DND-41 (cell line): ENCODE measurements around the gene PLEKHA6.

Experiments used
- ATAC-seq: fragments of 200-7000 bp; cut with Tn5 transposase; 3 replicates; pipeline ENCODE4 v1.9.1; 2021; ENCODE audit warnings: low read depth; ENCODE audit not compliant: insufficient read depth
- DNase-seq: peaks from one replicate; pipeline ENCODE4 v3.0.0-alpha.2; 2020
- H2AFZ ChIP-seq: 2 replicates; pipeline ENCODE4 v1.6.0; 2012; ENCODE audit warnings: low read depth, low read length
- H3K27ac ChIP-seq: 2 replicates; pipeline ENCODE4 v1.5.1; 2012; ENCODE audit warnings: low read length, inconsistent platforms
- H3K27me3 ChIP-seq: fragments of 200-600 bp; sonication (generic); 2 replicates; pipeline ENCODE4 v1.6.0; 2012; ENCODE audit warnings: low read length, mild to moderate bottlenecking, inconsistent platforms; ENCODE audit not compliant: insufficient read depth, poor library complexity
- H3K36me3 ChIP-seq: 2 replicates; pipeline ENCODE4 v1.5.1; 2012; ENCODE audit warnings: low read length, inconsistent platforms; ENCODE audit not compliant: insufficient read depth
- H3K4me1 ChIP-seq: 2 replicates; pipeline ENCODE4 v1.5.1; 2012; ENCODE audit warnings: mild to moderate bottlenecking, low read length; ENCODE audit not compliant: insufficient read depth
- H3K4me2 ChIP-seq: 2 replicates; pipeline ENCODE4 v1.6.0; 2012; ENCODE audit warnings: mild to moderate bottlenecking, moderate library complexity, low read length, inconsistent platforms; ENCODE audit not compliant: insufficient read depth
- H3K4me3 ChIP-seq, 2 experiments: fragments of 200-600 bp in 1 of 2; shearing (Covaris generic) in 1 of 2; 2 replicates each; pipeline ENCODE4 v1.5.1; 2012 to 2016; ENCODE audit warnings: inconsistent platforms in 2 of 2, low read length in 2 of 2, mild to moderate bottlenecking in 2 of 2, low read depth in 1 of 2, moderate library complexity in 1 of 2
- H3K79me2 ChIP-seq: 2 replicates; pipeline ENCODE4 v1.6.0; 2012; ENCODE audit warnings: low read length, inconsistent platforms; ENCODE audit not compliant: insufficient read depth
- H3K9ac ChIP-seq: 2 replicates; pipeline ENCODE4 v1.6.0; 2012; ENCODE audit warnings: low read depth, mild to moderate bottlenecking, inconsistent platforms, low read length, moderate library complexity
- H3K9me3 ChIP-seq: 2 replicates; pipeline ENCODE4 v1.5.1; 2012; ENCODE audit warnings: low read length, moderate library complexity, mild to moderate bottlenecking, inconsistent platforms; ENCODE audit not compliant: insufficient read depth, severe bottlenecking
- H4K20me1 ChIP-seq: 2 replicates; pipeline ENCODE4 v1.6.0; 2012; ENCODE audit warnings: low read length; ENCODE audit not compliant: insufficient read depth
- CTCF ChIP-seq: IDR thresholded peaks from 2 replicates; pipeline ENCODE4 v1.5.1; 2012; ENCODE audit warnings: borderline replicate concordance, low read length, moderate library complexity, mild to moderate bottlenecking; ENCODE audit not compliant: poor library complexity, severe bottlenecking; ENCODE audit errors: extremely low read depth
- EZH2 ChIP-seq: IDR thresholded peaks from 3 replicates; pipeline ENCODE4 v1.6.1; 2012; ENCODE audit warnings: borderline replicate concordance, low read depth, mild to moderate bottlenecking, moderate library complexity, low read length, inconsistent platforms; ENCODE audit not compliant: severe bottlenecking

PLEKHA6 gene

GRCh38 chr1:204337036-204337429 is 22.7 kb downstream of the PLEKHA6 start:
- H4K20me1 ChIP-seq: no peaks in the 10 kb centered on the region
- H3K9ac ChIP-seq: no peak overlapping the region
- no peak overlapping the region for H2AFZ ChIP-seq
- no peak overlapping the region for H3K4me3 ChIP-seq
- H3K9me3 ChIP-seq: no peaks in the 10 kb centered on the region
- TF ChIP-seq CTCF (no peak), EZH2 (no peak)
- no peaks in the 10 kb centered on the region for H3K4me1 ChIP-seq
- ATAC-seq (no peak), DNase-seq (no peak)
- H3K79me2 ChIP-seq: no peaks in the 10 kb centered on the region
- no peak overlapping the region for H3K4me2 ChIP-seq
- peaks cover 69% of the 10 kb centered on the region for H3K27me3 ChIP-seq
- no peak overlapping the region for H3K27ac ChIP-seq
- no peaks in the 10 kb centered on the region for H3K36me3 ChIP-seq

DNA sequence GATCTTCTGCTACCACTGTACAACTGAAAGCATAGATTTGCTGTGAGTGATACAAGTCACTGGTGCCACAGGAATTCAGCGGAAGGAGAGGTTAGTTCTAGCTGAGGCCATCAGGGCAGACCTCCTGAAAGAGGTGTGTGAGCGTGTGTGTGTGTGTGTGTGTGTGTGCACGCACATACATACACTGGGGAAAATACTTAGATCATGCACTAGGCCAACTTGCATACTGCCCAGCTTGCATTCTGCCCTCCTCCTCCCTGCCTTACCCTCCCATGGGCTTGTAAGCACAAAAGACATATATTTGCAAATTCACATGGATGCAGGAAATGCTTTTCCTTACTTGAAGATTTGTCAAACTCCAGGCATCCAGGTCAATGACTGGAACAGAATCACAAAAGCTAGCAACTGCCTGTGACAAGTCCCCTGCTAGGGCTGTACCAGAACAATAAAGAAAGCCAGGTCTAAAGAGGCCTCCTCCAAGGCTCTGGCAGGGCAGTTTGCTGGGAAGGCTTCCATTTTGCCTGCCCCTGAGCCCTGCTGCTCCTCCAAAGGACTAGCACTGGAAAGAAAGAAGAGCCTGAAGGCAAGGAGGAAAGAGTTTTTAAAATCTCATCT is 23.2 kb downstream of the PLEKHA6 start:
- no peak for TF ChIP-seq EZH2
- no peak for TF ChIP-seq CTCF
- Histone ChIP-seq H3K4me3 (no peak overlapping the region), H3K4me1 (no peaks in the 10 kb centered on the region), H3K4me2 (no peak overlapping the region), H4K20me1 (no peaks in the 10 kb centered on the region), H2AFZ (no peak overlapping the region), H3K36me3 (no peaks in the 10 kb centered on the region), H3K27me3 (peaks cover 67% of the 10 kb centered on the region), H3K9me3 (no peaks in the 10 kb centered on the region), H3K9ac (no peak overlapping the region), H3K79me2 (no peaks in the 10 kb centered on the region), H3K27ac (no peak overlapping the region)
- DNase-seq (no peak), ATAC-seq (no peak)

- no peak overlapping the region for H3K27ac ChIP-seq
- TF ChIP-seq EZH2 (no peak), CTCF (no peak)
- no peaks in the 10 kb centered on the region for H3K9me3 ChIP-seq
- H4K20me1 ChIP-seq: no peaks in the 10 kb centered on the region
- H3K79me2 ChIP-seq: no peaks in the 10 kb centered on the region
- H3K4me1 ChIP-seq: no peaks in the 10 kb centered on the region
- no peak overlapping the region for H2AFZ ChIP-seq
- no peak overlapping the region for H3K4me2 ChIP-seq
- H3K27me3 ChIP-seq: peaks cover 63% of the 10 kb centered on the region
- no peaks in the 10 kb centered on the region for H3K36me3 ChIP-seq
- no peak overlapping the region for H3K4me3 ChIP-seq
- no peak for DNase-seq
- H3K9ac ChIP-seq: no peak overlapping the region
- ATAC-seq: no peak
These were observed 24.2 kb downstream of the PLEKHA6 start for GRCh38 chr1:204335533-204335932.

- peaks cover 59% of the 10 kb centered on the region for H3K27me3 ChIP-seq
These were observed 24.6 kb downstream of the PLEKHA6 start for GRCh38 chr1:204335085-204335484.

More at GRCh38 chr1:204335085-204335484, 24.6 kb downstream of the PLEKHA6 start:
- Histone ChIP-seq H3K9ac (no peak overlapping the region), H3K36me3 (no peaks in the 10 kb centered on the region), H3K79me2 (no peaks in the 10 kb centered on the region), H3K9me3 (no peaks in the 10 kb centered on the region), H2AFZ (no peak overlapping the region), H3K4me3 (no peak overlapping the region), H3K4me2 (no peak overlapping the region), H3K27ac (no peak overlapping the region), H3K4me1 (no peaks in the 10 kb centered on the region), H4K20me1 (no peaks in the 10 kb centered on the region)
- TF ChIP-seq CTCF (no peak), EZH2 (no peak)
- no peak for DNase-seq
- ATAC-seq: no peak
